ENCODE measurements around the gene NFAT5.

Gene NFAT5

GRCh38 chr16:69706975-69707340 is 141.2 kb downstream of the NFAT5 start:
- in situ Hi-C loops (cut with MboI; ENCODE audit: low sequenced_read_pairs, unreplicated experiment): no loop called here
- TF ChIP-seq, protein P1, sequence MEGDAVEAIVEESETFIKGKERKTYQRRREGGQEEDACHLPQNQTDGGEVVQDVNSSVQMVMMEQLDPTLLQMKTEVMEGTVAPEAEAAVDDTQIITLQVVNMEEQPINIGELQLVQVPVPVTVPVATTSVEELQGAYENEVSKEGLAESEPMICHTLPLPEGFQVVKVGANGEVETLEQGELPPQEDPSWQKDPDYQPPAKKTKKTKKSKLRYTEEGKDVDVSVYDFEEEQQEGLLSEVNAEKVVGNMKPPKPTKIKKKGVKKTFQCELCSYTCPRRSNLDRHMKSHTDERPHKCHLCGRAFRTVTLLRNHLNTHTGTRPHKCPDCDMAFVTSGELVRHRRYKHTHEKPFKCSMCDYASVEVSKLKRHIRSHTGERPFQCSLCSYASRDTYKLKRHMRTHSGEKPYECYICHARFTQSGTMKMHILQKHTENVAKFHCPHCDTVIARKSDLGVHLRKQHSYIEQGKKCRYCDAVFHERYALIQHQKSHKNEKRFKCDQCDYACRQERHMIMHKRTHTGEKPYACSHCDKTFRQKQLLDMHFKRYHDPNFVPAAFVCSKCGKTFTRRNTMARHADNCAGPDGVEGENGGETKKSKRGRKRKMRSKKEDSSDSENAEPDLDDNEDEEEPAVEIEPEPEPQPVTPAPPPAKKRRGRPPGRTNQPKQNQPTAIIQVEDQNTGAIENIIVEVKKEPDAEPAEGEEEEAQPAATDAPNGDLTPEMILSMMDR (IDR thresholded peaks at IDR 0.05; ENCODE audit: borderline replicate concordance, control extremely low read depth, extremely low read depth, insufficient read depth, missing control alignments): no peak
- no peak for DNase-seq (ENCODE audit: low spot score)

DNA sequence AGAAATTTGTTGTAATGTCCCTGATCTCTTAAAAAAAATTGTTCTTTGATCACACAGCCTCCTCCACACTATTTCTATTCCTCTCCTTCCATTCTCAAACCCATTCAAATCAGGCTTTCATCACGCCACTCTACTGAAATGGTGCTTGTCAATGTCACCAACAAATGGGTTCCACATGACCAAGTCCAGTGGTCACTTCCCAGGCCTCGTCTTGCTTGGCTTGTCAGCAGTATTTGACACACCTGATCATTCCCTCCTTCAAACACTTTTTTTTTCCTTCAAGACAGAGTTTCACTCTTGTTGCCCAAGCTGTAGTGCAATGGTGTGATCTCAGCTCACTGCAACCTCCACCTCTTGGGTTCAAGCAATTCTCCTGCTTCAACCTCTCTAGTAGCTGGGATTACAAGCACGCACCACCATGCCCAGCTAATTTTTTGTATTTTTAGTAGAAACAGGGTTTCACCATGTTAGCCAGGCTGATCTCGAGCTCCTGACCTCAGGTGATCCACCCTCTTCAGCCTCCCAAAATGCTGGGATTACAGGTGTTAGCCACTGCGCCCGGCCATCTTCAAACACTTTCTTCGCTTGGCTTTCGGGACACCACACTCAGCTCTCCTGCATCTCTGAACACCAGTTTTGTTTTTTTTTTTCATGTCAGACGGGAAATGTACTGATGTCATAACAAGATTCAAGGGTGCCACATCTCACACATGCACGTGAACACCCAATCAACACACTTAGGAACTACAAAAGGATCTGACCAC is 142.3 kb downstream of the NFAT5 start:
- in situ Hi-C loops (cut with MboI; ENCODE audit: low sequenced_read_pairs, unreplicated experiment): no loop called here
- no peak for DNase-seq (ENCODE audit: low spot score)
- TF ChIP-seq, protein P1 (IDR thresholded peaks at IDR 0.05; ENCODE audit: borderline replicate concordance, control extremely low read depth, extremely low read depth, insufficient read depth, missing control alignments): no peak

DNA sequence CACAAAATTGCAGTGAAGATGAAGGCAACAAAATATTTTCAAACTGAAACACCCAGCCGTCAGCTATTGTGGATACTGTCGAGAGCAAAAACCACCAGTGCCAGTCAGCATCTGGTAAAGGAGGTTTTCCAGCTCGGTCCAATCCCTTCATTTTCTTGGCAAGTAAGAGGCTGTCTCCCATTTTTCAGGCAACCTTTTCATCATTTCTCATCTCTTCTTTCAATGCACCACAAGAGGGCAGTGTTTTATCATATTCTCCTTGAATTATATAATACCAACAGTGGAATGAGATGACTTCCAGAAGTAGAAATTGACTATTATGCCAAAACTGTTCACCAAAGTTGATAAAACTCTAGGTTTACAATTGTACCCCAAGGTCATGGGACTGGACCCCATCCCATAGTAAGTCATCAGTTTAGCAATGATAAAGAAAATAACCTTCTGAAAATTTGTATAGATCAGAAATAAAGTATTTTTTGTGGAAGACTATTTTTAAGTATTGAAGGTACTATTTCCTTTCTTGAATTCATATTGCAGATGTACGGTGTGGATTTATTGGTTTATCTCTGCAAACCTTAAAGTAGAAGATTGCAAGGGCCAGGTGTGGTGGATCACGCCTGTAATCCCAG is 143.8 kb downstream of the NFAT5 start:
- DNase-seq (ENCODE audit: low spot score): peak; percentile 54
- in situ Hi-C loops (cut with MboI; ENCODE audit: low sequenced_read_pairs, unreplicated experiment): no loop called here
- TF ChIP-seq, protein P1 (IDR thresholded peaks at IDR 0.05; ENCODE audit: borderline replicate concordance, control extremely low read depth, extremely low read depth, insufficient read depth, missing control alignments): peak; percentile 60

- in situ Hi-C loops (cut with MboI; ENCODE audit: low sequenced_read_pairs, unreplicated experiment): no loop called here
- no peak for DNase-seq (ENCODE audit: low spot score)
- TF ChIP-seq, protein P1 (IDR thresholded peaks at IDR 0.05; ENCODE audit: borderline replicate concordance, control extremely low read depth, extremely low read depth, insufficient read depth, missing control alignments): no peak
Observed at GRCh38 chr16:69711115-69711740, 145.5 kb downstream of the NFAT5 start.

GRCh38 chr16:69712277-69712676 is 146.5 kb downstream of the NFAT5 start:
- TF ChIP-seq, protein P1 (IDR thresholded peaks at IDR 0.05; ENCODE audit: borderline replicate concordance, control extremely low read depth, extremely low read depth, insufficient read depth, missing control alignments): no peak
- DNase-seq (ENCODE audit: low spot score): no peak
- in situ Hi-C loops (cut with MboI; ENCODE audit: low sequenced_read_pairs, unreplicated experiment): no loop called here

DNA sequence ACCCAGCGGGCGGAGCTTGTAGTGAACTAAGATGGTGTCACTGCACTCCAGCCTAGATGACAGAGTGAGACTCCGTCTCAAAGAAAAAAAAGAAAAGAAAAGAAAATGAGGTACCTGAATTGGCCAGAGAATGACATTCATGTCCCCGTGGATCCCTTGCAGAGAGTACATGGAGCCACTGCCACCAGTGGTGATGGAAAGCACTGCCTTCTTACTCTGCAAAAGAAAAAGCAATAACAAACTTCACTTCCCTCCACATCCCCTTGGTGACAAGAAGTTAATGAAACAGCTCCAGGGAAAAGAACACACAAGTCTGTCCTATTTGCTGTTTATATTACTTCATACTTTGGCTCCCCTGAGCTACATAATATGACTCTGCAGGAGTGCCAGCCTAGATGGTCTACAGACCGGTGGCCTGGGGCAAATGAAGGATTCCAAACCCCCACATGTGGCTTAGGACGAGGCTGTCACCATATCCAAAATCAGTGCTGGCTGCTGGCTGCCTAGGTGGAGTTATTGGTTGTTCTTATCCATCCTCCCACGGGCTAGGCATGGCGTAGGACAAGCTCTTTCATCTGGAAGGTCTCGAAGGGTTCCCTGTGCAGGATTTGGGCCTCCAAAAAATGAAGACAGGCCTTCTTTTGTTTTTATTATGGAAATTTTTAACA is 147.3 kb downstream of the NFAT5 start:
- TF ChIP-seq, protein P1 (IDR thresholded peaks at IDR 0.05; ENCODE audit: borderline replicate concordance, control extremely low read depth, extremely low read depth, insufficient read depth, missing control alignments): no peak
- DNase-seq (ENCODE audit: low spot score): no peak
- in situ Hi-C loops (cut with MboI; ENCODE audit: low sequenced_read_pairs, unreplicated experiment): no loop called here
